GM21447 (cell line): ENCODE measurements around the gene DAAM1.
A peak's percentile ranks its signal among the peaks of the same experiment; 100 is the strongest.

ENCODE experiments used
- ATAC-seq: cut with Tn5 transposase; IDR thresholded peaks from one replicate; pipeline ENCODE4 v1.9.1; 2021; ENCODE audit not compliant: unreplicated experiment

Gene DAAM1

DNA sequence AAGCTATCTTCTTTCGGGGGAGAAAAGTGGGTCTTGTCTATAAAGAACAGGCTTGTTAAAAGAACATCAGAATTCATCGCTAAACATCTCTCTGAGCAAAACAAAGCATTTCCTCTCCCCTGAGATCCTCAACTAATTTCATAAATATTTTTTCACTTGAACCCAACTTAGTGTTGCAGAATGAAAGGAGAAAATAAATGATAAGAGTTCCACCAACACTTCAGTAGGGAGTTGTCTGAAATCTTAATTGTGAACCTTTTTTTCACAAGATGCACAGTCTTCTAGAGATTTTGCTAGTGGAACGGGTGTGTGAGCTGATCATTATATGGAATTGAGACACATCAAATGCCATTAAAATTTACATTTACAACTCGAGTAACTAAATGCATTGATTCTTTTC, 1.3 kb upstream of the DAAM1 start:
- no peak for ATAC-seq

GRCh38 chr14:59187802-59188460, 536 bp upstream of the DAAM1 start:
- peak; percentile 9 for ATAC-seq

DNA sequence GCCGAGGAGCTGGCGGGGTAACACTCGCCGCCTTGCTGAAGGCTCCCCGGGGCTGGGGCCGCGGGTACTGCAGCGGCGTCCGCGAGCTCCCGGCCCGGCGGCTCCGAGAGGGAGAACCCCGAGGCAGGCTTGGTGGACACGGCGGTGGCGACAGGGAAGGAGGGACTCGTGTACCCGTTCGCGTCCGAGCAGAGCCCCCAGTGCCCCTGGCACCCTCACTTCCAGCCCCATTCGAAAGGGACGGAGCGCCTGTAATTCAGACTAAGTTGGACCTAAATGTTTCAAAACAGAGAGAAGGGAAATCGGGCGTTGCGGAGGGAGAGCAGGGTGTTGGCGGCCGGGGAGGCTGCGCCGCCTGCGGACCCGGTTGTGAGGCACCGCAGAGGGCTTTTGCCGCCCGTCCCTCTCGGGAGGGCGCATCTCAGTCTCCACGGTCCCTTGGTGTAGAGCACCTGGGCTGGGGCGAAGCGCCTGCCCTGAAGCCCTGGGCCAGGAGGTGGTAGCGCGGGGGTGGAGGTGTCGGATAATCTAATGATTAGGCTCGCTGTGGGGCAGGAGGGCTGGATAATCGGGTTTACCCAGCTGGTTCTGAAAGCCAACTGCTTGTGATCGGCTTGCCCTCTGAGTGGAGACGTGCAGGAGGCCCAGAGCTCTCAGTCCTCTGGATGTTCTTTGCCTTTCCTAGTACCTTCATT, 771 bp downstream of the DAAM1 start:
- peak; percentile 11 for ATAC-seq

- peak; percentile 49 for ATAC-seq
These were observed 1.4 kb downstream of the DAAM1 start for GRCh38 chr14:59189786-59190368.

DNA sequence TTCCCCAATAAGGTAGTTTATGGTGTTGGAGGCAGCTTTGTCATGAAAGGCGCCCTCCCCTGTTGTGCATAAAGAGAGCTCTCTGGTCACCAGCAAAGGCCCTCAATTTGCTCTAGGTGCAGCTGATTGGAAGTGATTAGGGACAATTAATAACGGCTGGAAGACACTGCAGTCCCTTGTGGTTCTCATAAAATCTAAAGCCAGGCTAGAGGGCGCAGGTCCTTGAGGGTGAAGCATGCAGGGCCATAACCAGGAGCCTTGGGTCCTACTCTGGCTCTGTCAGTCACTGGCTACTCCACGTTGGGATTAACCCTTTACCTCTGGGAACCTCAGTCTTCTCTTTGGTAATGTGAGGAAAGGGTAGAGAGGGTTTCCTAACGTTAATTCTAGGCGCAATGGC, 1.9 kb downstream of the DAAM1 start:
- no peak for ATAC-seq

- ATAC-seq = no peak
These were observed 7.4 kb downstream of the DAAM1 start for GRCh38 chr14:59195912-59196311.

- ATAC-seq = no peak
These were observed 9.3 kb downstream of the DAAM1 start for GRCh38 chr14:59197695-59198262.

DNA sequence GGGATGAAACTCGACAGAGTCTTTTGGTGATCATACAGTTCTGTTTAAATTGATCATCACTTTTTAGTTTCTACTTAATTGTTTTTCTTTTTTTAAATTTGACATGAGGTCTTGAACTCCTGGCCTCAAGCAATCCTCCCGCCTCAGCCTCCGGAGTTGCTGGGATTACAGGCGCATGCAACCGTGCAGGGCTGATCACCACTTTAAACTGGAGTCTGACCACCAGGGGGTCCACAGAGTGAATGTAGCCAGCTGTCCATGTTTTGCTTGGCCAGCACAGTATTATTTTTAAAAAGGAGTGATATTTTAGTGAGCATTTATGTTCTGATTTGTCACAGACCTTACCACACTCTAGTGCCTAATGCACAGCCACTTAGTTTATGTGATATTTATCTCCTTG, 10.7 kb downstream of the DAAM1 start:
- no peak for ATAC-seq

- no peak for ATAC-seq
These were observed 11.1 kb downstream of the DAAM1 start for GRCh38 chr14:59199614-59200013.

GRCh38 chr14:59200195-59200594, 11.7 kb downstream of the DAAM1 start:
- no peak for ATAC-seq

- no peak for ATAC-seq
These were observed 13.6 kb downstream of the DAAM1 start for GRCh38 chr14:59202031-59202430.

DNA sequence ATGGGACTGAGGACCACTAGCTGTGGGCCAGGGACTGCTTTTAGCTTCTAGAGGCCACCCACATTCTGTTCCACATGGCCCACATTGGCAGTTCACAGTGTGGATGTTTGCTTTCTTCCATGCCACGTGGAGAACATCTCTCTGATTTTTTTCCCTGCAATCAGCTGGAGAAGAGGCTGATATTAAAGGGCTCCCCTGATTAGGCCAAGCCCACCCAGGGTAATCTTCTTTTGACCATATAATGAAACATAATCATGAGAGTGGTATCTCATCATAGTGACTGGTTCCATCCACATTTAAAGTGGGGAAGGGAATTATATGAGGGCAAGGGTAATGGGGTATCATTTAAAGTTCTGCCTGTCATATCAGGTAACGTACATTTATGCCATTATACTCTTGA, 15.8 kb downstream of the DAAM1 start:
- ATAC-seq = no peak

GRCh38 chr14:59206892-59207291, 18.4 kb downstream of the DAAM1 start:
- no peak for ATAC-seq

DNA sequence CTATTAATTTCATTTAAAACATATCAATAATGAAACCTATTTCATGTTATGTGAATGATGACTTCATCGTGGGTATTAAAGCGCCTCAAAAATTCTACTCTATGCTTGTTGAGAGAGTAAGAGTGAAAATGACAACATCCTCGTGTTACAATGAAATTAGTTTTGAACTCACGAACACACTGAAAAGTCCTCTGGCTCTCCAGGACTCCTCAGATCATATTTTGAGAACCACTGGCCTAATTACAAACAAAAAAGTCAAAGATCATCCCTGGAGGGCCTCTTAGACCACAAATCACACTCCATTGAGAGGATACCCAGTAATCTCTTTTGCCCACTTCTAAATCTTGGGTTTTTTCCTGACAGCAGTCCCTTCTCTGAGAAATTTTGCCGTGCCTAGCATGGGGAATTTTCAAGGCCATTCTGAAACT, 19.1 kb downstream of the DAAM1 start:
- ATAC-seq = no peak

- ATAC-seq = no peak
These were observed 19.9 kb downstream of the DAAM1 start for GRCh38 chr14:59208224-59208814.

GRCh38 chr14:59208954-59209353, 20.5 kb downstream of the DAAM1 start:
- ATAC-seq = no peak

DNA sequence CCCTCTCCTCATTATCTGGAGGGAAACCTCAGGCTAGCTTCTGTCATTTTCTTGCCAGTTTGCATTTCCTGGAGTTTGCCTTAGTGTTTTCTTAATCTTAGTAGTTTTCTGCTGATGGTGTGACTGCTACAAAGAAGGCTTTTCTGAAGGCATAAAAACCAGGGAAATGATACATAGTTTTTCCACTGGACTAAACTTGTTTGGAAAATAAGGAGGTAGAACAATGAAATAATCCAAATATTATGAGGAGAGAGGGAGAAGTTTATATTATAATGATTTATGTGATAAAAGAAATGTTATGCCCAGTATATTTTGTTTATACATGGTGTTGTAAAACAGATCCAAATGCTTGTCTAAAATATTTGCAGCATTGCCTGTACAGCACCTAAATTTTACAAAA, 22.2 kb downstream of the DAAM1 start:
- no peak for ATAC-seq

DNA sequence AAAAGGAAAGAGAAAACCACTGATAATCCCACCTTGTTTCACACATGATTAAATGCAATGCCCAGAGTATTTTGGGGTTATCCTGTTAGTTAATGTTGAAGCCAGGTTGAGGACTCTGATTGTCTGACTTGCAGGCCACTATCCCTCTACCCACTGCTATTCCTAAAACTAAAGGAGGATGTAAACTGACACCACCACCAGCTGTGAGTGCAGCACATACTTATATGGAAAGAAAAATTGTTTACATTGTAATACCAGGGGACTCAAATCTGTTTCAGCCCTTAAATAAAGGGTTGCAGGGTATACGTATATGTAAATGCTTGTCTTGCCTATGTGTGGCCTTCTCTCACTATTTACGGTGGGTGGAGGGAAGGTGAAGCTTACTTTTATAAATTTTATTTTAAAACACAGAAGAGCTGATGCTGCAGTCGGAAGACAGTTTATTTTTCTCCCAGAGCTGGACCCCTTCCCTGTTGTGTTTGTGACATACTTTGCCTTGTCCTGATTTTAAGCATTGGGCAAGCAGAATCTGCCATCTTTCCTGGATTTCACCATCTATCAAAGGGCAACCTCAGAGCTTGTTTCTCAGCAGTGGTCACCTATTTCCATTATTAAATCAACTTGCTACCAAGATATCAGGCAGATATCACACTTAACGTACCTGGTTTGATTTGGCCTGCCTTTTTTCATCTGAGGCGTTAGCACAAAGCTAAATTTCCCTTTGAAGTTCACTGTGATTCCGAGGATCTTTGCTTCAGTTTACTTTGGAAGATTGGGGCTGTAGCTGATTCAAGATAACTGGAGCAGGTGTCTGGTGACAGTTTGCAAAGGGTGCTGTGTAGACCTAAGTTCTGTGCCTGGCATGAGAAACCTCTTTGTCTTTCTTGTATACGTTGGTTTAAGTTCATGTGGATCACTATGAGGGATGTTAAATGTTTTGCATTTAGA, 25.2 kb downstream of the DAAM1 start:
- ATAC-seq = no peak

DNA sequence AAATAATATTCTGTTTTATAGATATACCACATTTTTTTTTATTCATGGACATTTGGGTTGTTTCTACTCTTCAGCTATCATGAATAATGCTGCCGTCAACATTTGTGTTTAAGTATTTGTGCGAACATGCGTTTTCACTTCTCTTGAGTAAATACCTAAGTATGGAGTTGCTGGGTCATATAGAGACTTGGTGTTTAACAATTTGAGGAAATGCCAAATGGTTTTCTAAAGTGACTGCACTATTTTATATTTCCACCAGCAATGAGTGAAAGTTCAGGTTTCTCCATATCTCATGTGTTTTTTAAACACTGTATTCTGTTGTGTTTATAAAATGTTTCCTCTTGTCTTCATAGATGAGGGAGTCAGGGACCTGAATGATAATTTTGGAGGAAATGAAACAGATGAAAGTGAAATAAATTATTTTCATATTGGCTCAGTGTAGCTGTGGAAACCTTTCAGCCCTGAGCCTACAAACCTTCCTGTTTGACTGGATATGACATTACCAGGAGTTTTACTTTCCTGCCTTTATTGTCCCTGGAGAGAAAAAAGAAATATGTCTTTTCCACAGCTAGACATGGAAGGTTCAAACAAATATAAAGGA, 26.3 kb downstream of the DAAM1 start:
- ATAC-seq = peak; percentile 71

- no peak for ATAC-seq
These were observed 26.9 kb downstream of the DAAM1 start for GRCh38 chr14:59215322-59215721.
